GM19463 (cell line): ENCODE results near the gene SEPHS2.
"Not testable (repeated sequence)": the region's sequence is repeated elsewhere in the genome, so short reads cannot be mapped to it uniquely, and the experiment has no call there.

ENCODE experiments used
- ATAC-seq: cut with Tn5 transposase; IDR thresholded peaks from one replicate; pipeline ENCODE4 v1.9.1; 2021; ENCODE audit warnings: mild to moderate bottlenecking, moderate library complexity; ENCODE audit not compliant: unreplicated experiment

The SEPHS2 gene, protein sequence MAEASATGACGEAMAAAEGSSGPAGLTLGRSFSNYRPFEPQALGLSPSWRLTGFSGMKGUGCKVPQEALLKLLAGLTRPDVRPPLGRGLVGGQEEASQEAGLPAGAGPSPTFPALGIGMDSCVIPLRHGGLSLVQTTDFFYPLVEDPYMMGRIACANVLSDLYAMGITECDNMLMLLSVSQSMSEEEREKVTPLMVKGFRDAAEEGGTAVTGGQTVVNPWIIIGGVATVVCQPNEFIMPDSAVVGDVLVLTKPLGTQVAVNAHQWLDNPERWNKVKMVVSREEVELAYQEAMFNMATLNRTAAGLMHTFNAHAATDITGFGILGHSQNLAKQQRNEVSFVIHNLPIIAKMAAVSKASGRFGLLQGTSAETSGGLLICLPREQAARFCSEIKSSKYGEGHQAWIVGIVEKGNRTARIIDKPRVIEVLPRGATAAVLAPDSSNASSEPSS

DNA sequence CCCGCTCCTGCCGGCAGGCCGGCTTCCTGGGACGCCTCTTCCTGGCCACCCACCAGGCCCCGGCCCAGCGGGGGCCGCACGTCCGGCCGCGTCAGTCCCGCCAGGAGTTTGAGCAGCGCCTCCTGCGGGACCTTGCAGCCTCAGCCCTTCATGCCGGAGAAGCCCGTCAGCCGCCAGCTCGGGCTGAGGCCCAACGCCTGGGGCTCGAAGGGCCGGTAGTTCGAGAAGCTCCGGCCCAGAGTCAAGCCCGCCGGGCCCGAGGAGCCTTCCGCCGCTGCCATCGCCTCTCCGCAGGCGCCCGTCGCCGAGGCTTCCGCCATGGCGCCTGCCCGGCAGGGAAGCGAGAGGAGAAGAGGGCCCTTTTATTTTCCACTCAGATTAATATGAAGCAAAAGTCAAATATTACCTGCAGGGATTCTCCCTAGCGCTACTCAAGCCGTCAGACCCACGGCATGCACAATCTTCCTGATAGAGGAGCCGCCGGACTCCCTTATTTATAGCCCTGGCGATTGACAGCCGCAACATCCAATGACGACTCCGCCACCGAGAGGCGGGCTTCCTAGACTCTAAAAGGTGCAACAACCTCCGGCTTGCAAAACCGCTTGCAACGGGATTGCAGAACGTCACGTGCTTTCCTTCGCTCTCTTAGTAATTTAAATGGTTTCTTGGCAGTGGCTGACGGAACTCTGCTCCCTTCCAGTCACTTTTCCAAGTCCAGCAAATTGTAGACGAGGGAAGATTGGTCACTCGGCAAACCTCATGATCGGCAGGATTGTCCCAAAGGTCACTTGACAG, at the start of gene SEPHS2:
Gene SEPHS2 (minus strand): TSS at position 467 of the 795 bp plus-strand sequence. CDS start 147 bp downstream, at position 320.
- peak; percentile 81 for ATAC-seq

DNA sequence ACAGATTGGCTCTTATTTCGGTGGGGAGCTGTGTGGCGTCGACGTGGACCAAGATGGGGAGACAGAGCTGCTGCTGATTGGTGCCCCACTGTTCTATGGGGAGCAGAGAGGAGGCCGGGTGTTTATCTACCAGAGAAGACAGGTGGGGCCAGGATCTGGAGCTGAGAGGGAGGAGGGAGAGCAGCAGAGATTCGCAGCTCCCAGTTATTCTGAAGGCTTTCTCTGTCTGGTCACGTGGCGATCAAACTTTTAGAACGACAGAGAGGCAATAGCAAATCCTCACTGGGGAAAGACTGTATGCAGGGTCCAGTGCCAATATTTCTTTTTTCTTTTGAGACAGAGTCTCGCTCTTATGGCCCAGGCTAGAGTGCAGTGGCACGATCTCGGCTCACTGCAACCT, 49.0 kb upstream of the SEPHS2 start:
- ATAC-seq: no peak

DNA sequence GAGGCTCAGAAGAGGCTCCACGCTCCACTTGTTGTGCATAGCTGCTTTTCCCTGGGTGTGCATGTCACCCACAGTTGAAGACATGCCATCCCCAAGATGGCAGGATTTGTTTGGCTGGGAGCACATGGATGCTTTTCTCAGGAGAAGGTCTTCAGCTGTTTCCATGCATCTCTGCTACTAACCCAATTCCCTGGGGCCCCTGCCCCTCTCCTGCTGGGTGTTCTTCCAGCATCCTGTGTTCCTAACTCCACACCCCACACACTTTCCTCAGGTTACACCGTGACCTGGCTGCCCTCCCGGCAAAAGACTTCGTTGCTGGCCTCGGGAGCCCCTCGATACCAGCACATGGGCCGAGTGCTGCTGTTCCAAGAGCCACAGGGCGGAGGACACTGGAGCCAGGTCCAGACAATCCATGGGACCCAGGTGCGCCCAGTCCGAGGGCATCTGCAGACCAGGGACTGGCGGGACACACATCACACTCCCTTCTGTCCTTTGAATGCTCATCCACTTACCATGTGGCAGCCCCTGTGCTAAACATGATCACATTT, 48.3 kb upstream of the SEPHS2 start:
- ATAC-seq: no peak

DNA sequence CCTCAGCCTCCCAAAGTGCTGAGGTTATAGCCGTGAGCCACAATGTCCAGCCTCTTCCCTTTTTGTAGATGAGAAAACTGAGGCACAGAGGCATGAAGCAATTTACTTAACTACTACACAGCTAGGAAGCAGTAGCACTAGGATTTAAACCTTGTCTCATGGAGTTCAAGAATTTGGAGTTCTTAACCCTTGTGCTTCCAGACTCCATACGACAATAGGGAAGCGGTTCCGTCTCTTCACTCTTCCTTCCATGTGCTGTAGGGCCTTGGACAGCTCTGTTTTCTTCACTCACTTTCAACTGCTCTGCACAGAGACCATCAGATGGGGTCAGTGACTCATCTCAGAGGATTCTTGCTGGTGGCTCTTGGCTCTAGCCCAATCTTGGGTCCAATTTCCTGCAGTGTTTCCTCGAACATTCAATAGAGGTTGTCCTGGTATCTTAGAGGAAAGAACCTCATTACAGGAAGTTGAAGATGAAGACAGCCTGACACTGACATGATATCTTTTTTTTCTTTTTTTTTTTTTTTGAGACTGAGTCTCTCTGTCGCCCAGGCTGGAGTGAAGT, 46.2 kb upstream of the SEPHS2 start:
- ATAC-seq: no peak

DNA sequence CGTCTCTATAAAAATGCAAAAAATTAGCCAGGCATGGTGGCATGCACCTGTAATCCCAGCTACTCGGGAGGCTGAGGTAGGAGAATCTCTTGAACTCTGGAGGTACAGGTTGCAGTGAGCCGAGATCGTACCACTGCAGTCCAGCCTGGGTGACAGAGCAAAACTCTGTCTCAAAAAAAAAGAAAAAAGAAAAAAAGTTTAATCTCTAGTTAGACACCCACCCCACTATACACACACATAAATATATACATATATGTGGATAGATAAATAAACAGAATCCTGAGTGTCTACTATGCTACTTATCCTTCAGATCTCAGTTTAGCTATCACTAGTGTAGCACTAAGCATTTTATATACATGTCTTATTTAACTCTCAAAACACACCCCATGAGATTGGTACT, 45.6 kb upstream of the SEPHS2 start:
- no peak for ATAC-seq

DNA sequence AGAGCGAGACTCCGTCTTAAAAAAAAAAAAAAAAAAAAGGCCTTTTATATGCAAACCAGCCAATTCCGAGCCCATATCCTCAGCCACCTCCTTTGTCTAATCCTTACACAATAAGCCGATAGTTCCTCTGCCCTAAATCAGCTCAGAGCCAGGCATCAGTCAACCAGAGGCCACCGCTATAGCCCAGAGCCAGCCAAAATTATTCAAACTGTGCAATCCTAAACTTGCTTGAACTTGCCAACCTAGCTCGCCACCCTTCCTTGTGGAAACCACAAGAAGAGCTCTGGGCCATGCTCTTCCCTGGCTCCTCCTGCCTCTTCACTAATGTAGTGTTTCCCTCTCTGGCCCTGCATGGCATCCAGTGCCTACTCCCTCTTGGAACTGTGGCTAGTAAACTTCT, 44.5 kb upstream of the SEPHS2 start:
- no peak for ATAC-seq

DNA sequence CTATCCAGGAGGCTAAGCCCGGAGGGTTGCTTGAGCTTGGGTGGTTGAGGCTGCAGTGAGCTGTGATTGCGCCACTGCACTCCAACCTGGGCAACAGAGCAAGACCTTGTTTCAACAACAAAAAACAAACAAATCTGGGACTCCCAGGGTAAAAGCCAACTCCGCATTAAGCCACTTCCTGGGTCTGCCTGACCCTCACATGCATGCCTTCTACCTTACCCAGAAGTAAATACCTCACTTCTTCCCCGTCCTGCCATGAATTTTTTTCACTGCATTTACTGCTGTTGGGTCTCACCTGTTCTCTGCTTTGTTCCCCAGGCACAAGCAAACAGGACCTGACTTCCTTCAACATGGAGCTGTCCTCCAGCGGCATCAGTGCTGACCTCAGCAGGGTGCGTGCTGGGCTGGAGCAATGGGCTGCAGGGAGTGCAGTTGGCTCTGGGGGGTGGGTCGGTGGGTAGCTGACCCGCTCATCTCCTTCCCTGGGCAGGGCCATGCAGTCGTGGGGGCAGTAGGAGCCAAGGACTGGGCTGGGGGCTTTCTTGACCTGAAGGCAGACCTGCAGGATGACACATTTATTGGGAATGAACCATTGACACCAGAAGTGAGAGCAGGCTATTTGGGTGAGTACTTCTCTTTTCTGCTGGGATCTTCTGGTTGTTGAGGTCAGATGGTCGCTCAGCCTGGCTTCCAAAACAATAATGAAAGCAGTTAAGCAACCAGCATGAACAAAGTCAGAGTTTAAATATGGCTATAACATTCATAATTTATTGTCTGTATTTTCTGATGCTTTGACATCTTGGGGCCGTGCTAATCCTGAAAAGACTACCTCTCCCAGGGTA, 43.3 kb upstream of the SEPHS2 start:
- no peak for ATAC-seq

DNA sequence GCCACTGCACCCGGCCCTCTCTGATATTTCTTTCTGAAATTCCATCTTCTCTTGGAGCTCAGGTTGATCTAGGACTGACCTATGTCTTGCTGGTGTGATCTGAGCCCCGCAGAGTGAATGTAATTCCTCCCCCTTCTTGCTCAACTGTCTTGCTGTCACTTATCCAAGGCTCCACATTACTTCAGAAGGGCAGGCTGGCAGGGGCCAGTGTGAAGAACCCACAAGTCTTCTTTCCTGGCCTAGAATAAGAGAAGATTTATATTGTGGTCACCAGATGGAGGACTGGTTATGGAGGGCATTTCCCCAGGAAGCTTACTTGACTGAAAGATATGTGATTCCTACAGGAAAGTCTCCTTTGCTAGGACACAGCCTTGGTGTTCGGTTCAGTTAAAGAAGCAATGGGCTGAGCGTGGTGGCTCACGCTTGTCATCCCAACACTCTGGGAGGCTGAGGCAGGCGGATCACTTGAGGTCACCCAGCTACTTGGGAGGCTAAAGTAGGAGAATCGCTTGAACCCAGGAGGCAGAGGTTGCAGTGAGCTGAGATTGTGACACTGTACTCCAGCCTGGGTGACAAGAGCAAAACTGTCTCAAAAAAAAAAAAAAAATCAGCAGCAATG, 40.3 kb upstream of the SEPHS2 start:
- ATAC-seq: no peak

DNA sequence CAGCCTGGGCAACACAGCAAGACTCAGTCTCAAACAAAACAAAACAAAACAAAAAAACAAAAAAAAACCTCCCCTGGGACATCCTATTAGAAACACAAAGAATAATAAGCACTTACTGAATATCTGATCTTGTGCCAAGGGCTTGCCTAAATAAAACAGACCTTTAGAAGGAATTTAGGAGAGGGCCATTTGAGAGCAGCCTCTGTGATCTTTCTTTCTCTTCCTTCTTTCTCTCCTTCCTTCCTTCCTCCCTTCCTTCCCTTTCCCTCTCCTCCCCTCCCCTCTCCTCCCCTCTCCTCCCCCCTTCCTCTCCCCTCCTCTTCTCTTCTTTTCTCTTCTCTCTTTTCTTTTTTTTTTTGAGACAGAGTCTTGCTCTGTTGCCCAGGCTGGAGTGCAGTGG, 39.2 kb upstream of the SEPHS2 start:
- no peak for ATAC-seq

DNA sequence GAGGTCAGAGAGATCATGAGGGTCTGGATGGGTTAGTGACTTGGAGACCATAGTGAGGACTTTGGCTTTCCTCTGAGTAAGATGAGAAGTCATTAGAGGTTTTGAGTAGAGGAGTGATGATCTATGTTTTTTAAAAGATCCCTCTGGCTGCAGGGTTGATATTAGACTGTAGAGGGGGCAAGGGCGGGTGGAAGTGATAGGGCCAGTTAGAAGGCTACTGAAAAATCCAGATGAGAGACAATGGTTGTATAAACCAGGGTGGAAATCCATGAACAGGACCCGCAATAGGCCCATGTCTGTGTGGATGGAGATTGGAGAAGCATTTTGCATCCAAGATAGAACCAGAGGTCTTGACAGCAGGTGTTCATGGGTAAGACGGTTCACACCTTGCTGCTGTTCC, 36.7 kb upstream of the SEPHS2 start:
- no peak for ATAC-seq

DNA sequence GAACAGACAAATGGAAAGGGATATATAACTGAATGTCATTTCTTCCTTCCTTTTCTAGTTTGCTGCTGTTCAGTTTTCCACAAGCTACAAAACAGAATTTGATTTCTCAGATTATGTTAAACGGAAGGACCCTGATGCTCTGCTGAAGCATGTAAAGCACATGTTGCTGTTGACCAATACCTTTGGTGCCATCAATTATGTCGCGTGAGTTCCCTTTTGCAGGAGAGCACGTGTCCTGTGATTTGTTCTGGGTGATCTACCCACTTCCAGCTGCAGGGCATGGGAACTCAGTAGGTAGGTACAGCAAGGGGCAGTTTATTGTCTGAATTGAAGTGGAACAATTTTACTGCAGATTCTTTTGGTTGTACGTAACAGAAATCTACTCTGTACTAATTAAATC, 35.7 kb upstream of the SEPHS2 start:
- ATAC-seq: no peak

DNA sequence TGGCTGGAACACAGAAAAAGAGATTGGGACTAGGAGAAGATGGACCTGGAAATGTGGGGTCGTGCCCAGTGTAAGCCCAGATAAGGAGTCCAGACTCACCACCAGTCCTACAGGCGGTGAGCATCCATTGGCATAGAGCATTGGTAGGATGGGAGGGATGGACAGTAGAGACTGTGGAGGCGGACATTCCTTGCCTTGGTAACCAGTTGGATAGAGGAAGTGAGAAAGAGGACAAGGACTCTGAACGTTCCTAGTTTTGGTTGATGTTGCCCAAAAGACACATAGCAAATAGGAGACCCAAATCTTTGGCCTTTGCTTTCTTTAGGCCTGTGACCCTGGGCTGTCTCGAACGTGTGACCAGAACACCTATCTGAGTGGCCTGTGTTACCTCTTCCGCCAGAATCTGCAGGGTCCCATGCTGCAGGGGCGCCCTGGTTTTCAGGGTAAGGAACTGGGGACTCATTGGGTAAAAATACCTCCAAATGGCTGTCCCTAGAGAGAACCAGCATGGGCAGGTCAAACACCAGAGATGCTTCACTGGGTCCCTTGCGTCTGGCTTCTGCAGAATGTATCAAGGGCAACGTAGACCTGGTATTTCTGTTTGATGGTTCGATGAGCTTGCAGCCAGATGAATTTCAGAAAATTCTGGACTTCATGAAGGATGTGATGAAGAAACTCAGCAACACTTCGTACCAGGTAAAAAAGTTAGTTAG, 33.2 kb upstream of the SEPHS2 start:
- no peak for ATAC-seq

DNA sequence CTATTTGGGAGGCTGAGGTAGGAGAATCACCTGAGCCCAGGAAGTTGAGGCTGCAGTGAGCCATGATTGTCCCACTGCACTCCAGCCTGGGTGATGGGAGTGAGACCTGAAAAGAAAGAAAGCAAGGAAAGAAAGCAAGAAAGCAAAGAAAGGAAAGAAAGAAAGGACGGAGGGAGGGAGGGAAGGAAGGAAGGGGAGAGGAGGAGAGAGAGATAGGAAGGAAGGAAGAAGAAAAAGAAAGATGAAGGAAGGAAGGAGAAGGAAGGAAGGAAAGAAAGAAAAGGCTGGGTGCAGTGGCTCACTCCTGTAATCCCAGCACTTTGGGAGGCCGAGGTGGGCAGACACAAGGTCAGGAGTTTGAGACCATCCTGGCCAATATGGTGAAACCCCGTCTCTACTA, 32.1 kb upstream of the SEPHS2 start:
- not testable (repeated sequence) for ATAC-seq

DNA sequence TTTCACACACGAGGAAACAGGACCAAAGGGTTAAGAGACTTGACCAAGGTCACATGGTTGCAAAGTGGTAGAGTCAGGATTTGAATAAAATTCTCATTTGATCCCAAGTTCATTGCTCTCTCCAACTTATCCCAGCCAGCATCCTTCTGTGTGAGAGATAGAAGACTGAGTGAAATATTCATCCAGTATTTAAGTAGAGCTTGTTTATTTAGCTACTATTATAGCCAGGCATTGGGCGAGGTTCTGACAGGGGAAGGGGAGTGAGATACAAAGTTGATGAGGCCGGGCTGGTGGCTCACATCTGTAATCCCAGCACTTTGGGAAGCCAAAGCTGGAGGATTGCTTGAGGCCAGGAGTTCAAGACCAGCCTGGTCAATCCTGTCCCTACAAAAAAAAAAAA, 31.3 kb upstream of the SEPHS2 start:
- ATAC-seq: no peak

DNA sequence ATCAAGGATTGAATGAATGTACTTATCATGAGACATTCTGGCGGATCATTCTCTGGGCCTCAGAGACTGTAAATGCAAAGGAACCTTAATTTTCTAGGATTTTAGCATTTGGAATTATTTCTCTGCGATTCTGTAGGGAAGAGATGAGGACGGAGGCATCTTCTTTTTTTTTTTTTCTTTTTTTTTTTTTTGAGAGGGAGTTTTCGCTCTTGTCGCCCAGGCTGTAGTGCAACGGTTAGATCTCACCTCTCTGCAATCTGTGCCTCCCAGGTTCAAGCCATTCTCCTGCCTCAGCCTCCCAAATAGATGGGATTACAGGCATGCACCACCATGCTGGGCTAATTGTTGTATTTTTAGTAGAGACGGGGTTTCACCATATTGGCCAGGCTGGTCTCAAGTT, 29.0 kb upstream of the SEPHS2 start:
- no peak for ATAC-seq

DNA sequence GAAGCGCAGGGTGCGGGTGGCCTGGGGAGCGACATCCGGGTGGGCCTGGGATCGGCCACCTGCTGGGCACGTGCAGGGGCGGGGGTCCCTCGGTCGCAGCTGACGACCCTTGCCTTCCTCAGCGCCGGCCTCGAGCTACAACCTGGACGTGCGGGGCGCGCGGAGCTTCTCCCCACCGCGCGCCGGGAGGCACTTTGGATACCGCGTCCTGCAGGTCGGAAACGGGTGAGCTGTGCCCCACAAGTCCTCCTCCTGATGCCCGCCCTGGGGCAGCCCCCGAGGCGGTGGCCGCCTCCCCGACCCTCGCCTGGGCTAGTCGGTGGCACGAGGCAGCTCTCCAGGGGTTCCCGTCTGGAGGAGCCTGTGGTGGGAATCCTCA, 28.4 kb upstream of the SEPHS2 start:
- ATAC-seq: no peak

DNA sequence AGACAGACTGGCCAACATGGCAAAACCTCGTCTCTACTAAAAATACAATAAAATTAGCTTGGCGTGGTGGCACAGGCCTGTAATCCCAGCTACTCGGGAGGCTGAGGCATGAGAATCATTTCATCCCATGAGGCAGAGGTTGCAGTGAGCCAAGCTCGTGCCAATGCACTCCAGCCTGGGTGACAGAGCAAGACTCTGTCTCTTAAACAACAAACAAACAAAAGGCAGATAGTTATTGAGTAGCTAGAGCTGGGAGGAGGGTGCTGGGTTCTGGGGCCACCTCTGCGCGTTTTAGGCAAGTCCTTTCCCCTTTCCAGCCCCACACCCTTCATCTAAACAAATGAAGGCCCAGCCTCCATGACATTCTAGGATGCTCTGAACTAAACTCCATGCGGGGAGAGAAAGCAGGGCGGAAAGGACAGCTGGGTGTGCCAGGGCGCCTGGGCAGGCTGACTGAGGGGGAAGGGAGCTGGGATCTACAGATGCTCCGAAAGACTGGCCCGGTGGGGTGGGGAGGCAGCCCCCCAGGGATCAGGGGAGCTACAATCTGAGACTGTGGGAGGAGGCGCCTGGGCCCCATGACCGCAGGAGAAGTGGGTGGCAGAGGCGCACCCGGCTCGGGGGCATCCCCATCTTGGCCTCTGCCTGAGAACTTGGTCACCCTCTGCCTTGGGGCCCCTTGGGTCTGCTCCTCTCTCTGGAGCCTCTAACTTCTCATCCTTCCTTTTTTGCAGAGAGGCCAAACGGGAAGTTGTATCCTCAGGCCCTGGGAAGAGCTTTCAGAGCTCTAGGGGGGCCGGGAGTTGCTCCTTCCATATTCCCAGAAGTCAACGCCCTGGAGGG, 27.8 kb upstream of the SEPHS2 start:
- peak; percentile 39 for ATAC-seq

DNA sequence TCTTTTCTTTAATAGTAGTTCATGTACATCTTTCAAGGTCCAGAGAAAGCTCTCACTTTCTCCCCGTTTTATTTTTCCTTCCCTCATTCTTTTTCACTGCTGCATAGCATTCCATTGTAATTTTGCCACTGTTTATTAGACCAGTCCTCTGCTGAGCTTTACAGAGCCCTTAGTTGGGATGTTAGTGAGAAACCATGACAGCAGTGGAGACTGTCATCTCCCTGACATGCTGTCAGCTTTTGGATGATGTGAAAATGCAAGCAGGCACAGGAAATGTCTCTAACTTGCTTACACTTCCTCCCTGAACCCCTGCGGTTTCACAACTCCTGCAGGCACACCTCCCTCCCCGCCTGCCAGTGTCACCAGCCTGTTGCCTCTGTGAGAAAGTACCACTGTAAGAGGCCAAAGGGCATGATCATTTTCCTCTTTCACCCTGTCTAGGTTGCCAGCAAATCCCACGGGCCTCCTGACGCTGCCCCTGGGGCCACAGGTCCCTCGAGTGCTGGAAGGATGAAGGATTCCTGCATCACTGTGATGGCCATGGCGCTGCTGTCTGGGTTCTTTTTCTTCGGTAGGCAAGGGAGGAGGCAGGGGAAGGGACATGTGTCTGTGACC, 26.8 kb upstream of the SEPHS2 start, which contains the start of gene ITGAL:
Gene ITGAL (plus strand): TSS at position 415 of the 615 bp plus-strand sequence. CDS start 96 bp downstream, at position 511.
- ATAC-seq: peak; percentile 60
